SKM-1 treated with dmso at 0.1 percent for 144 hours (cell line): ENCODE measurements around the gene GPRC5D.

Source experiments
- DNase-seq: peaks from one replicate; lab custom pipeline; 2025; ENCODE audit not compliant: unreplicated experiment; lab: John Stamatoyannopoulos, UW

GPRC5D gene

GRCh38 chr12:12952036-12952435, at the start of gene GPRC5D:
TSS of gene GPRC5D (minus strand) at chr12:12952170. CDS start at chr12:12950384, 1,786 bp downstream.
- DNase-seq: no peak

- DNase-seq: no peak
Observed at GRCh38 chr12:13001775-13002040, 49.7 kb upstream of the GPRC5D start.

GRCh38 chr12:13000925-13001774, 49.2 kb upstream of the GPRC5D start:
- DNase-seq: no peak

GRCh38 chr12:13000616-13000924, 48.6 kb upstream of the GPRC5D start:
- DNase-seq: no peak

- DNase-seq: peak; percentile 57
Observed at GRCh38 chr12:12999959-13000615, 48.1 kb upstream of the GPRC5D start, which contains the start of gene HEBP1. TSS of gene HEBP1 (minus strand) at chr12:13000265. CDS start at chr12:13000114, 151 bp downstream.

GRCh38 chr12:12999271-12999958, 47.4 kb upstream of the GPRC5D start:
- no peak for DNase-seq

GRCh38 chr12:12998248-12998647, 46.3 kb upstream of the GPRC5D start:
- no peak for DNase-seq

GRCh38 chr12:12997734-12998133, 45.8 kb upstream of the GPRC5D start:
- no peak for DNase-seq

- no peak for DNase-seq
Observed at GRCh38 chr12:12997156-12997555, 45.2 kb upstream of the GPRC5D start.

- no peak for DNase-seq
Observed at GRCh38 chr12:12996209-12996608, 44.2 kb upstream of the GPRC5D start.

GRCh38 chr12:12995088-12995487, 43.1 kb upstream of the GPRC5D start:
- DNase-seq: no peak

GRCh38 chr12:12993367-12993766, 41.4 kb upstream of the GPRC5D start:
- DNase-seq: no peak

GRCh38 chr12:12992418-12993130, 40.6 kb upstream of the GPRC5D start:
- peak; percentile 29 for DNase-seq

GRCh38 chr12:12990700-12991468, 38.9 kb upstream of the GPRC5D start:
- DNase-seq: no peak

- no peak for DNase-seq
Observed at GRCh38 chr12:12987421-12987820, 35.5 kb upstream of the GPRC5D start.

GRCh38 chr12:12986775-12987331, 34.9 kb upstream of the GPRC5D start:
- no peak for DNase-seq

GRCh38 chr12:12985817-12986408, 33.9 kb upstream of the GPRC5D start:
- no peak for DNase-seq

GRCh38 chr12:12984149-12984548, 32.2 kb upstream of the GPRC5D start:
- no peak for DNase-seq

GRCh38 chr12:12983420-12984035, 31.6 kb upstream of the GPRC5D start:
- DNase-seq: no peak

- no peak for DNase-seq
Observed at GRCh38 chr12:12982331-12982730, 30.4 kb upstream of the GPRC5D start.
